GM12874 (cell line): ENCODE measurements around the gene LRRC8B.

ENCODE experiments used
- TF ChIP-seq, protein P1 (sequence below): IDR thresholded peaks from 2 replicates; pipeline ENCODE4 v1.5.1; 2011; ENCODE audit warnings: low read depth, mild to moderate bottlenecking, control low read depth, low read length, moderate library complexity; ENCODE audit not compliant: insufficient read depth

LRRC8B gene

DNA sequence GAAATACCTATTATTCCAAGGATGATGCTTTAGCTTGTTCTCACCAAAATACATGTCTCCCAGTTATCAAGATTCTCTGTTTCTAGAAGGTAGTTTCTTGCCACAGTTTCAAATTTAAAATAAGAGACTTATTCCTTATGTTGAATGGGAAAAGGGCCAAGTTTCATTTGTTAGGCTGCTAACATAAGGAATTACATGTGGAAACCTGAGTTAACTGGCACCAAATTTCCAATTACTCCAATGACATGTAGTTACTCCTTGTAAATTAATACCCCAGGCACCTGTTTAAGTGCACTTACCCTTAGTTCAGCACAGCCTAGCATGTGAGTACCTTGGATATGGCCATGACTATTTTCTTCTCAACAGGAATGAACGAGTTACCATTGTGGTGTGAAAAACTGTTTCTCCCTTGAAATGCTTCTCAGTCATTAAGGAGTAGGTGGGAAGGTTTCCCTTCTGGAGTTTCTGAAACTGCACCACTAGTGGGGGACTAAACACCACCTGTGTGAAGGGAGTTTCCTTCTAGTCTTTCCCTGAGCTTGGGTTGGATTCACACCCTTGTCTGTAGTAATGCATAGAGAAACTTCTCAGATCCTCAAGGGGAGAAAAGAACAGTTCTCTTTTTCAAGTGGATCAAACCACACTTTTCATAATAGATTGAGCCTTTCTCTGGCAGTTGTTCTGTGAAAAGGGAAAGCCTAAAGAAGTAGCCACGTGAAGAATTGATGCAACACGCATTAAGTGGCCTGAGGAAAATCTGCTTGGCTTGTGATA lies 76.0 kb downstream of the LRRC8B start:
- TF ChIP-seq, protein P1, sequence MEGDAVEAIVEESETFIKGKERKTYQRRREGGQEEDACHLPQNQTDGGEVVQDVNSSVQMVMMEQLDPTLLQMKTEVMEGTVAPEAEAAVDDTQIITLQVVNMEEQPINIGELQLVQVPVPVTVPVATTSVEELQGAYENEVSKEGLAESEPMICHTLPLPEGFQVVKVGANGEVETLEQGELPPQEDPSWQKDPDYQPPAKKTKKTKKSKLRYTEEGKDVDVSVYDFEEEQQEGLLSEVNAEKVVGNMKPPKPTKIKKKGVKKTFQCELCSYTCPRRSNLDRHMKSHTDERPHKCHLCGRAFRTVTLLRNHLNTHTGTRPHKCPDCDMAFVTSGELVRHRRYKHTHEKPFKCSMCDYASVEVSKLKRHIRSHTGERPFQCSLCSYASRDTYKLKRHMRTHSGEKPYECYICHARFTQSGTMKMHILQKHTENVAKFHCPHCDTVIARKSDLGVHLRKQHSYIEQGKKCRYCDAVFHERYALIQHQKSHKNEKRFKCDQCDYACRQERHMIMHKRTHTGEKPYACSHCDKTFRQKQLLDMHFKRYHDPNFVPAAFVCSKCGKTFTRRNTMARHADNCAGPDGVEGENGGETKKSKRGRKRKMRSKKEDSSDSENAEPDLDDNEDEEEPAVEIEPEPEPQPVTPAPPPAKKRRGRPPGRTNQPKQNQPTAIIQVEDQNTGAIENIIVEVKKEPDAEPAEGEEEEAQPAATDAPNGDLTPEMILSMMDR: no peak

DNA sequence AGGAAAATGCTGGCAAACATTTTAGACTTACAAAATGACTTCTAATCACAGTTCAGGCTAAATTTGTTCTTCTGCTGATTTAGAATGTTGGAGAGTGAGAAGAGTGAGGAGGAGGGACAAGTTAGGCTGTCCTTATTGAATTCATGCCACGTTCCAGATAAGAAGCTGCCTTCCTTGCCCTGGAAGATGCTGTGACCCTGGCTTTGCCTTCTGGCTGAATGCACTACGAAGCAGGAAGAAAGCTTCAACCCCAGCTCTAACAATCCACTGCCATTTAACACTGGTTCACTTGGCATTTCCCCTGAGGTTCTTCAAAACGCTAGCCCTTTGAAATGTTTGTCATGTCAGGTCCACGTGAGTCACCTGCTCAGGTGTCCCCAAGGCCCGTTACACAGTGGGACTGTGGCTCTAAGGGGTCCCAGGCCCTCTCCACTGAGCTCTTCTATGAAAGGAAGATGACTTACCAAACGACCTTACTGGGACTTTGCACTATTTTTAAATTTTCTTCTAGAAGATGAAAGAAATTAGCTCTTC lies 78.3 kb downstream of the LRRC8B start:
- TF ChIP-seq, protein P1: no peak

DNA sequence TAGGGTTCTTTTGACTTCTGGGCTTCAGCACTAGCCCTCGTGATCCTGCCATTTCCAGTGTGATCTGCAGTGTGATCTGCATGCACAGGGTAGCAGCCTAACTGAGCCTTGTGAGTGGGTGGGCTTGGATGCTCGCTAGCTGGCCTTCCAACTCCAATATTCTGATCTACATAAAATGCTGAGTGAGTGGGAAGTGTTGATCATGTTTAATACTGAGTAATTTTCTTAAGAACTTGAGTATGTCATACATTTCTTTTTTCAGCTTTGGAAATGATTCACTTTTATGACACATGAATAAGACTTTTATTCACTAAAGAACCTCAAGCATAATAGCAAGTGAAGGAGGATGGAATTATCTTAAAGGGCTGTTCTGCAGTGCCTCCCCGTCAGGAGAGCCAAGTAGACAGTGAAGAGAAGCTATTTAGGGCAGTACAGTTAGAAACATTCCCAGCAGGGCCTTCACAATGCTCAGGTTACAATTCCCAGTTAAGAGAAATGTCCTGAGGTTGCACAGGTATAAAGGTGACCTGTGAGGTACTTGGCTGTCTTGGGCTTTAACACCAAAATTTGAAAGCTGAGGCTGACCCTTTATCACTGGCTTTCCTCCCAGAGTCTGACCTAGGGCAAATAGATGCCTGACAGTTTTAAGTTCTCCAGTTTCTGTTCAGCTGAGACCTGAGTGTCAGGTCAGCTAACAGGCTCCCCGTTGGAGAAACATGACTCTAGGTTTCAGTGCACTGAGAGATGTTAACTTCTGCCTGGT lies 79.2 kb downstream of the LRRC8B start:
- TF ChIP-seq, protein P1: no peak

DNA sequence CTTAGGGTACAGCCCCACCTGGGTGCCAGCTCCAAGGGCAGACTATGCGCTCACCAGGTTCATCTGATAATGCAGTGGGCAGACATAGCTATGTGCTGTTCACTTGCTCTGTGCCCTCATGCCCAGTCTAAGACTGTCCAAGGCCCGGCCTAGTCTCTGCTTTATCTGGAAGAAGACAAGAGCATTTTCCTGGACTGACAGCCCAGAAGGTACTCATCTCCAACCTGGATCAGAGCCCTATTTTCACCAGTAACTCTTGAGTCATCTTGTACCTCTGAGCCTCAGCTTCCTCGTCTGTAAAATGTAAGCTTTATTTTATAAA lies 79.7 kb downstream of the LRRC8B start:
- TF ChIP-seq, protein P1: no peak

DNA sequence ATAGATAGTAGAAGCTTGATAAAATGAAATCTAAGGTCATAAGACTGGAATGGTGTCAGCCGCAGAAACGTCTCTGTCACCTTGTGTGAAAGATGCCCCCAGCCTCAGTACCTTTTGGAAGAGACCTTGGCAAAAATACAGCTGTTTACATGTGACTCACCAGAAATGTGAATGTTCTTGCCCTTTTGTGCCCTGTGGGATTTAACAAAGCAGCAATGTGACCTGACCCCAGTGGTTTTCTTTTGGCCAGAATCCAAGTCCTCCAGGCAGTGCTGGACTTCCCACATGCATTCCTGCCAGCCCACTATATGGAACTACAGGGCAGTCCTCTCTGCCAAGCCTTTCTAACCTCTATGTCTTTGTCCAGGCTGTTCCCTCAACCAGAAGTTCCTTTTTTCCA lies 81.1 kb downstream of the LRRC8B start:
- TF ChIP-seq, protein P1: no peak

DNA sequence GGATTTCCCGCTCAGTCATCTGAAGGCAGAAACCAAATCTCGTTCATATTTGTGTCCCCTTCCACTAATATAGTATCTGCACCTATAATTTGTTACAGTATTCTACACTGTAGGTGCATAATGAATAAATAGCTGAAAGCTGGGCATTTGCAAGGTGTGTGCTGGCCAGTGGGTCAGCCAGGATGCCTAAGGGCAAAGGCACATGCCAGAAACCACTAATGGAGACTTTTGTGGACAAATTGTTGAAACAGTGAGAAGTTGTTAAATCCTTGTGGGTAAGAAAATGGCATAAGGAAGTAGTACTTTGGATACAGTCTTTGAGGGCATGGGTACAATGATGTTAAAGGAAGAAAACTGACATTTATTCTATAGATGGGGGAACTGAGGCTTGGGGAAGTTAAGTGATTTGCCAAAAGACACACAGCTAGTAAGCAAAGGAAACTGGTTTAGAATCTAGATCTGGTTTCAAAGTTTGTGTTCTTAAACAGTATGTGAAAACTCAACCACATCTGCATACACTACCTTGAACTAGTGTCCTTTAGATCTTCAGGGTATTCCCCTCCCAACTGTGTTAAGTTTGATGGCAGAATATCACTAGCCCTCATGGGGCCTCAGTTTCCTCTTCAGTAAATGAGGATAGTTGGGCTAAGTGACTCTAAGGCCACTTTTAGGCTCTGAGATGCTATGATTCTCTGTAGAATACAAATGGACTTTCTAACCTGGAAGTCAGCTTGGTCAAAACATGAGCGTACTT lies 81.8 kb downstream of the LRRC8B start:
- TF ChIP-seq, protein P1: no peak

DNA sequence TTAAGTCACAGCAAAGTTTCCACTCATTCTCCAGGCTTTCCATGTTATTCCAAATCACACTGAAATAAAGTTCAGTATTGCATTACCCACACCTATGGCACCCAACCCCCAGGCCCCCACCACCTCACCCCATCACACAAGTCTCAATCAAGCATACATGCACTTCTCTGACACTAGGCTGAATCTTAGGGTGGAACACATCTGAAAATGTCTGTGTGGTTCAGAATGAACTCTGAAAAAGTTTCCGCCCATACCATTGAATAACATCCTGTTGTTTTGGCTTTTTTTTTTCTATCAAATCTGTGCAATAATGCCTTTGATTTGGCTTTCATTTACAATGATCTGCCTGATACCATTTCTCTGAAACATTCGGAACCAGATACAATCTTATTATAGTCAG lies 82.5 kb downstream of the LRRC8B start:
- TF ChIP-seq, protein P1: no peak
